Esophagus muscularis mucosa (tissue), 4 donors: ENCODE measurements around the gene TFRC. TPM values are rescaled to one million over a fixed set of nuclear protein-coding genes. Genes with fewer than 3 reads are reported as not detected.
"Not testable (repeated sequence)": the region's sequence is repeated elsewhere in the genome, so short reads cannot be mapped to it uniquely, and the experiment has no call there.

Source experiments
- DNase-seq: peaks from one replicate; pipeline ENCODE4 v3.0.0-alpha.2; 2017; ENCODE audit errors: extremely low spot score
- H3K27ac ChIP-seq, 4 donors: fragments of 200-600 bp; sonication (generic); replicated peaks in 1 of 4; 1 replicate in 3 of 4; 2 replicates in 1 of 4; pipeline ENCODE4 v1.5.1; 2016 to 2019; ENCODE audit warnings: mild to moderate bottlenecking in 1 of 4
- H3K27me3 ChIP-seq, 4 donors: fragments of 200-600 bp; sonication (generic); one replicate each; pipeline versions ENCODE4 v1.5.1 to v1.6.0; 2016 to 2019
- H3K36me3 ChIP-seq, 4 donors: fragments of 200-600 bp; sonication (generic); one replicate each; pipeline ENCODE4 v1.5.1; 2016 to 2019
- H3K4me1 ChIP-seq, 4 donors: fragments of 200-600 bp; sonication (generic); one replicate each; pipeline ENCODE4 v1.5.1; 2016 to 2019
- H3K4me3 ChIP-seq, 4 donors: fragments of 200-600 bp; sonication (generic); 1 replicate in 2 of 4; 2 replicates in 2 of 4; pipeline ENCODE4 v1.5.1; 2016 to 2019; ENCODE audit warnings: mild to moderate bottlenecking in 4 of 4, moderate library complexity in 1 of 4
- H3K9me3 ChIP-seq, 4 donors: fragments of 200-600 bp; sonication (generic); 1 replicate in 3 of 4; 2 replicates in 1 of 4; pipeline ENCODE4 v1.5.1; 2016 to 2019
- CTCF ChIP-seq, 3 experiments: fragments of 200-600 bp in 2 of 3; fragments of 450-650 bp in 1 of 3; sonication (generic) in 2 of 3; IDR thresholded peaks; one replicate each; pipeline ENCODE4 v1.5.1; 2017 to 2019; ENCODE audit warnings: antibody characterized with exemption in 3 of 3, mild to moderate bottlenecking in 2 of 3, moderate library complexity in 1 of 3
- EP300 ChIP-seq: sonication (generic); formaldehyde crosslinking; IDR thresholded peaks from one replicate; pipeline ENCODE4 v1.6.1; 2017; ENCODE audit warnings: antibody characterized with exemption
- POLR2A ChIP-seq: fragments of 450-650 bp; IDR thresholded peaks from one replicate; pipeline ENCODE4 v1.6.1; 2017; ENCODE audit warnings: antibody characterized with exemption, moderate library complexity, mild to moderate bottlenecking, low read depth
- POLR2AphosphoS5 ChIP-seq, 2 donors: sonication (generic); formaldehyde crosslinking; IDR thresholded peaks; one replicate each; pipeline ENCODE4 v1.6.1; 2017; ENCODE audit warnings: antibody characterized with exemption in 2 of 2
- WGBS: methylation state at CpG from one replicate; pipeline ENCODE4 v1.1.5; 2018; 5-methylcytosine and 5-hydroxymethylcytosine counted together
- intact Hi-C: fragments of 100-400 bp; cut with DNase I; formaldehyde crosslinking; loops from one replicate; pipeline ENCODE4 v1.15.1; 2023
- total RNA-seq, 4 donors: library from RNA; depleted of rRNA; stranded (reverse); fragments of >200 nt; gene quantifications; one replicate each; pipeline versions ENCODE4 v1.1.0 to v1.2.1, GENCODE V29; 2016

TFRC gene
- total RNA-seq, 4 donors from 2014 or later, result 47.5 to 81.3 (median 57.7) TPM

GRCh38 chr3:196073255-196073753 is 8.6 kb downstream of the TFRC start:
- Histone ChIP-seq H3K36me3 (peaks cover 51 to 83% (median 73%) of the 10 kb centered on the region in 4 donors), H3K4me3 (no peak overlapping the region), H3K27ac (no peak overlapping the region), H3K27me3 (no peaks in the 10 kb centered on the region), H3K9me3 (no peaks in the 10 kb centered on the region), H3K4me1 (peaks cover 0 to 3% (median 0%) of the 10 kb centered on the region in 4 donors)
- TF ChIP-seq POLR2A (no peak), POLR2AphosphoS5 (IDR thresholded peaks at IDR 0.05) (no peak), CTCF (IDR thresholded peaks at IDR 0.05) (peak; percentile 65 to 79 (median 69))
- intact Hi-C loops, result loop anchor here (2.0 to 10.0 kb wide), 2 partner anchors 123 to 451 kb away; no protein-coding TSS in a partner anchor
- 27% methylated on average over 6 of the region's 6 CpGs for WGBS
- no peak for DNase-seq

GRCh38 chr3:196072313-196072712 is 9.6 kb downstream of the TFRC start:
- DNase-seq, result no peak
- H3K36me3 ChIP-seq, result peaks cover 60 to 93% (median 83%) of the 10 kb centered on the region in 4 donors
- WGBS, result 87% methylated on average over 1 of the region's 1 CpG

GRCh38 chr3:196068812-196069211 is 13.1 kb downstream of the TFRC start:
- WGBS, result 94% methylated on average over 4 of the region's 4 CpGs
- H3K27ac ChIP-seq, H3K27me3 ChIP-seq, intact Hi-C loops, H3K4me1 ChIP-seq, H3K9me3 ChIP-seq, DNase-seq, H3K4me3 ChIP-seq: not testable (repeated sequence)
- H3K36me3 ChIP-seq, result peaks cover 78 to 100% (median 95%) of the 10 kb centered on the region in 4 donors

More at GRCh38 chr3:196072313-196072712, 9.6 kb downstream of the TFRC start:
- TF ChIP-seq POLR2AphosphoS5 (IDR thresholded peaks at IDR 0.05), result no peak
- no peak for TF ChIP-seq CTCF (IDR thresholded peaks at IDR 0.05)
- no peak for TF ChIP-seq EP300
- no peak for TF ChIP-seq POLR2A
- H3K9me3 ChIP-seq, result no peaks in the 10 kb centered on the region
- H3K27me3 ChIP-seq, result no peaks in the 10 kb centered on the region
- no peak overlapping the region for H3K4me3 ChIP-seq
- peaks cover 0 to 3% (median 0%) of the 10 kb centered on the region in 4 donors for H3K4me1 ChIP-seq
- no peak overlapping the region for H3K27ac ChIP-seq
- intact Hi-C loops, result loop anchor here (2.0 to 10.0 kb wide), 2 partner anchors 124 to 452 kb away; no protein-coding TSS in a partner anchor

GRCh38 chr3:196067439-196067838 is 14.5 kb downstream of the TFRC start:
- no peak overlapping the region for H3K27ac ChIP-seq
- intact Hi-C loops, result no loop called here
- H3K36me3 ChIP-seq, result peaks cover 92 to 100% (median 98%) of the 10 kb centered on the region in 4 donors
- no peaks in the 10 kb centered on the region for H3K4me1 ChIP-seq
- TF ChIP-seq EP300, result no peak
- TF ChIP-seq POLR2A, result no peak
- no peak for TF ChIP-seq CTCF (IDR thresholded peaks at IDR 0.05)
- no peak for TF ChIP-seq POLR2AphosphoS5 (IDR thresholded peaks at IDR 0.05)
- H3K4me3 ChIP-seq, result no peak overlapping the region
- no peaks in the 10 kb centered on the region for H3K9me3 ChIP-seq
- WGBS, result 91% methylated on average over 3 of the region's 3 CpGs
- DNase-seq, result no peak
- H3K27me3 ChIP-seq, result no peaks in the 10 kb centered on the region

- no peak overlapping the region for H3K4me3 ChIP-seq
- TF ChIP-seq POLR2AphosphoS5 (IDR thresholded peaks at IDR 0.05) (no peak), CTCF (IDR thresholded peaks at IDR 0.05) (no peak), POLR2A (no peak), EP300 (no peak)
- no peaks in the 10 kb centered on the region for H3K4me1 ChIP-seq
- H3K9me3 ChIP-seq, result no peaks in the 10 kb centered on the region
- no peaks in the 10 kb centered on the region for H3K27me3 ChIP-seq
- no peak for DNase-seq
- intact Hi-C loops, result no loop called here
- WGBS, result 100% methylated on average over 1 of the region's 1 CpG
- no peak overlapping the region for H3K27ac ChIP-seq
- H3K36me3 ChIP-seq, result peaks cover 88 to 100% (median 97%) of the 10 kb centered on the region in 4 donors
Measured at GRCh38 chr3:196063971-196064370, 17.9 kb downstream of the TFRC start.
